ENCODE data around the gene COMMD7.
"Not testable (repeated sequence)": the region's sequence is repeated elsewhere in the genome, so short reads cannot be mapped to it uniquely, and the experiment has no call there.

COMMD7 gene

GRCh38 chr20:32767418-32768198 is 24.3 kb upstream of the COMMD7 start:
- no peak for DNase-seq (ENCODE audit: low read depth in 1 of 2, low spot score in 1 of 2)

DNA sequence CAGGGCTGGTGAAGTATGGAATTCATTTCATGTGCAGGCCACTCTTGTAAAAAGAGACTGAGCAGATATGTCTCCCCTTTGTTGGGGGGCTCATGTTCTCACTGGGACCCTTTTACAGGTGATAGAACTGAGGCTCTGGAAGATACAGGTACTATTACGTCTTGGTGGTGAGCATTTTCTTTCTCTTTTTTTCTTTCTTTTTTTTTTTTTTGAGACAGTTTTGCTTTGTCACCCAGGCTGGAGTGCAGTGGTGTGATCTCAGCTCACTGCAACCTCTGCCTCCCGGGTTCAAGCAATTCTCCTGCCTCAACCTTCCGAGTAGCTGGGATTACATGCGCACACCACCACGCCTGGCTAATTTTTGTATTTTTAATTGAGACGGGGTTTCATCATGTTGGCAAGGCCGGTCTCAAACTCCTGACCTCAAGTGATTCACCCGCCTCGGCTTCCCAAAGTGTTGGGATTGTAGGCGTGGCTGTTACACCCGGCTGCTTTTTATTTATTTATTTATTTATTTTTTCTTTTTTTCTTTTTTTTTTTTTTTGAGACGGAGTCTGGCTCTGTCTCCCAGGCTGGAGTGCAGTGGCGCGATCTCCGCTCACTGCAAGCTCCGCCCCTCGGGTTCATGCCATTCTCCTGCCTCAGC is 22.1 kb upstream of the COMMD7 start:
- DNase-seq (ENCODE audit: low read depth in 1 of 2, low spot score in 1 of 2): not testable (repeated sequence)

- no peak for DNase-seq (ENCODE audit: low read depth in 1 of 2, low spot score in 1 of 2)
Measured at GRCh38 chr20:32764005-32764960, 21.0 kb upstream of the COMMD7 start.

DNA sequence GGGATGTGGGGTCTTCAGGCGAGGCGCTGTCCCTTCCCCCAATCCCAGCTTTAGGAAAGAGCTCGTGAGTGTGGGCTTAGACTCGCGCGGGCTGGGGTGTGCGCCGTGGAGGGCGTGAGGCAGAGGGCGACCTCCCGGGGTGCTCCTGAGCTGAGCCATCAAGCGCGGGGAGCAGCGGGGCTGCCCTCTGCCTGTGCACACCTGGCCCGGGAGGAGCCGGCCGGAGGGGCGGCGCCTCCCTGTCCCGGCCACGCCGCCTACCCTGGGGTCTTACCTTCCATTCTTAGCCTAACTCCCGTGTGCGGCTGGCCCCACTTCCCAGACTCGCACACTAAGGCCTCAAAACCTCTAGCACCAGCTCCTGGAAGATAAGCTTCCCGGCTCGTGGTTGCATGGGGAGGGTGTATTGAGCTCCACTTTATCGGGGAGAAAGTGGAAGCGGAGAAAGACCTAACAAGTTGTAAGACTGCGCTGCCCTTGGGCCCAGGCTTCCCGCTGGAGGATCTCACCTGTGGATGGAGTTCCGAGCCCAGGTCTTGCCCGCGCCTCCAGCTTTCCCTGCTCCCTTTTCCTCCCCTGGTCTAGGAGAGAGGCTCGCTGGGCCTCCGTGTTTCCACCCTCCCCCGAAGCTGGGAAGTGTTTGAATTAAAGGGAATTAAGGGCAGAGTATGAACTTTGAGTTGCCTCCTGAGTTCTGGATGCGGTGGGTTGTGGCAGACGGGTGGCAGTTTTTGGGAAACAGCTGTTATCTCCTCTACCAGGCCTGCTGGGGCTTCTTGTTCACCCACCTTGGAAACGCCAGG is 20.1 kb upstream of the COMMD7 start:
- no peak for DNase-seq (ENCODE audit: low read depth in 1 of 2, low spot score in 1 of 2)

- DNase-seq (ENCODE audit: low read depth in 1 of 2, low spot score in 1 of 2): no peak
Measured at GRCh38 chr20:32762754-32763201, 19.5 kb upstream of the COMMD7 start.

DNA sequence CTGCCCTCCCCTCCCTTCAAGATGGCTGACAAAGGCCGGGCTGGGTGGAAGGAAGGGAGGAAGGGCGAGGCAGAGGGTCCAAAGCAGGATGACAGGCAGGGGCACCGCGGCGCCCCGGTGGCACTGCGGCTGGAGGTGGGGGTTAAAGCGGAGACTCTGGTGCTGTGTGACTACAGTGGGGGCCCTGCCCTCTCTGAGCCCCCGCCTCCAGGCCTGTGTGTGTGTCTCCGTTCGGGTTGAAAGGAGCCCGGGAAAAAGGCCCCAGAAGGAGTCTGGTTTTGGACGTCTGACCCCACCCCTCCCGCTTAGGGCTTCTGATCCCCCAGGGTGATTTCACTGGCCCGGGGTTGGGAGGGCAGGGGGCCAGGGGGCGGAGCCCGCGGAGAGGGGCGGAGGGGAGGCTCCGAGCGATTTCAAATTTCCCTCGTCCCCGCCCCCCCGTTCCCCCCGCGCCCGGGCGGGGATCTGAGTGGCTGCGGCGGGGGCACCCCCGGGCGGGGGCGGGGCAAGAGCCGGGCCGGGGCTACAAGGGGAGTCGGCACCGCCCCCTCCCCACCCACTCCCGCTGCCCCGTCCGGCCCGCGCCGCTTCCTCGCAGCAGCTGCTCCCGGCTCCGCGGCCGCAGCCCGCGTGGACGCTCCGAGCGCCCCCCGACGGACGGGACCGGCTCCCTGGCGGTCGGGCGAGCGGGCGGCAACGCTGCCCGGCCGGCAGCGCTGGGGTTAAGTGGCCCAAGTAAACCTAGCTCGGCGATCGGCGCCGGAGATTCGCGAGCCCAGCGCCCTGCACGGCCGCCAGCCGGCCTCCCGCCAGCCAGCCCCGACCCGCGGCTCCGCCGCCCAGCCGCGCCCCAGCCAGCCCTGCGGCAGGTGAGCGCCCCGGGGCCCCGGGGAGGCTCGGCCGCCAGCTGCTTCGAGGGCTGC is 18.8 kb upstream of the COMMD7 start, which contains the start of gene DNMT3B:
DNMT3B (plus strand) TSS at position 555 of the 923 bp plus-strand sequence. CDS start 17,939 bp downstream, outside the sequence.
- peak; percentile 41 to 55 for DNase-seq (ENCODE audit: low read depth in 1 of 2, low spot score in 1 of 2)

GRCh38 chr20:32761417-32761830 is 18.2 kb upstream of the COMMD7 start:
- no peak for DNase-seq (ENCODE audit: low read depth in 1 of 2, low spot score in 1 of 2)

- no peak for DNase-seq (ENCODE audit: low read depth in 1 of 2, low spot score in 1 of 2)
Measured at GRCh38 chr20:32756156-32756555, 12.9 kb upstream of the COMMD7 start.

GRCh38 chr20:32753731-32754130 is 10.5 kb upstream of the COMMD7 start:
- no peak for DNase-seq (ENCODE audit: low read depth in 1 of 2, low spot score in 1 of 2)

GRCh38 chr20:32752458-32753250 is 9.4 kb upstream of the COMMD7 start:
- no peak for DNase-seq (ENCODE audit: low read depth in 1 of 2, low spot score in 1 of 2)

DNA sequence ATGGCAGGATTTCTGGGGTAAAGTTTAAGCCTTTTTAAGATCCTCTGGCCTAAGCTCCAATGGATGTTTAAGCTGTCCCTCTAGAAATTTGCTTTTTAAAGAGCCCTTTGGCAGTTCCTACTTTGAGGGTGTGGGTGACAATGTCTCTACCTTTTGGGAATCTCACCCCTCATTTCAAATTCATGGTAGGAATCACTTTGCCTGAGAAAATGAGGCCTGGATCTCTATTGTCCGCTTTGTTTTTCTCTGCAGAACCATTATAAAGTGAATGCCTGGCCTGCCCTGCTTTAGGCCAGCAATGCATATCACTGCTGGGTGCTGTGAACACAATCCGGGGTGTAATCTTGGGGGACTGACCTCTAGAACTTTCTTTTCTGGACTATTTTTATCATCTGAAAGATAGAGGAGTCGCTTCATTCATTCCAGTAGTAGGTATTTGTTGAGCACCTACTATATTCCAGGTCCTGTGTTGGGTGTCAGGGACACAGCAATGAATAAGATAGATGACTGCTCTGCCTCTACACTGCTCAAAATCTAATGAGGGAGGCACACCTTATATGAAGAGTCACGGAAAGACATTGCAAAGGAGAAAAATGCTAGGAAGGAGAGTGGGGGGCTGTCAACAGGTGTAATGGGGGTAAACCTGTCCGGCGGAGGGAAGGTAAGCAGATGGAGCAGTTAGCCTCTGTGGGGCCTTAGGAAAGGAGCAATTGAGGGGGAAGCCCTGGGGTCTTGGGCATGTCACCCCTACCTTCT is 8.6 kb upstream of the COMMD7 start:
- DNase-seq (ENCODE audit: low read depth in 1 of 2, low spot score in 1 of 2): no peak

DNA sequence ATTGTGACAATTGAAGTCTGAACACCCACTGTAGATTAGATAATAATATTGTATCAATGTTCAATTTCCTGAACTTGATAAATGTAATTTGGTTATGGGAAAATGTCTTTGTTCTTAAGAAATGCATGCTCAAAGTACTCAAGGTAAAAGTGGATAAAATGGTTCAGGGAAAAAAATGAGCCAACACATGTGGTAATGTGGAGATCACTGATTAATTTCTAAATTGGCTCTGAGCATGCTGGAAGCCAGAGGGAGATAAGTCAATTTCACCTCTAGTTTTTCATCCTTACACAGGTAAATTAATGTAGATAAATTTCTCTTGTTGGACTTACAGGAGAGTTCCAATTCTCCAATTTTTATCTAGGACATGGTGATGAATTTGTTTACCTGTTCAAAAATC is 8.0 kb upstream of the COMMD7 start:
- no peak for DNase-seq (ENCODE audit: low read depth in 1 of 2, low spot score in 1 of 2)

DNA sequence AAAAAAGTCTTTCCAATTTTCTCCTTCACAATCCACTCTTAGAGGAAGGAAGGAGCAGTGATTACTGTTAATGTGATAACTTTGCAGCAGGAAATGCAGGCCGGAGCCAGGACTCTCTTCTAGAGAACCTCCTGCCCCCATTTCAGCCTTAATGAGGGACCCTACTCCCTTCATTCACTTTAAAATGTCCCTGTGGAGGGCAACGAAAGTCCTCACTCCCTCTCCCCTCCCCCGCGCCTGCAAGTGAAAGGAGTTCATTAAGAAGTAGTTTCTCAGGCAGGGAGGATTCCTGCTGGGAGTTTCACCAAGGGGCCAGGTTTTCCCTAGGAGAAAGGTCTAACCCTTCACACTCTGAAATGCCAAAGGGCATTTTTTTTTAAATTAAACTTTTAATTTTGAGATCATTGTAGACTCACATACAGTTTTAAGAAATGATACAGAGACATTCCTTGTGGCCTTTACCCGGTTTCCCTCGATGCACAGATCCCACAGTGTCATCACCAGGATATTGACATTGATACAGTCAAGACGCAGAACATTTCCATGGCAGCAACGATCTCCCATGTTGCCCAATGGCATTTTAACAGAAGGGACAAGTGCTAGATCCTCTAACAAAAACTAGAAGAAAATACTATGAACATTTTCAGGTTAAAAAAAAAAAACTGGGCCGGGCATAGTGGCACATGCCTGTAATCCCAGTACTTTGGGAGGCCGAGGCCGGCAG is 6.8 kb upstream of the COMMD7 start:
- no peak for DNase-seq (ENCODE audit: low read depth in 1 of 2, low spot score in 1 of 2)

DNA sequence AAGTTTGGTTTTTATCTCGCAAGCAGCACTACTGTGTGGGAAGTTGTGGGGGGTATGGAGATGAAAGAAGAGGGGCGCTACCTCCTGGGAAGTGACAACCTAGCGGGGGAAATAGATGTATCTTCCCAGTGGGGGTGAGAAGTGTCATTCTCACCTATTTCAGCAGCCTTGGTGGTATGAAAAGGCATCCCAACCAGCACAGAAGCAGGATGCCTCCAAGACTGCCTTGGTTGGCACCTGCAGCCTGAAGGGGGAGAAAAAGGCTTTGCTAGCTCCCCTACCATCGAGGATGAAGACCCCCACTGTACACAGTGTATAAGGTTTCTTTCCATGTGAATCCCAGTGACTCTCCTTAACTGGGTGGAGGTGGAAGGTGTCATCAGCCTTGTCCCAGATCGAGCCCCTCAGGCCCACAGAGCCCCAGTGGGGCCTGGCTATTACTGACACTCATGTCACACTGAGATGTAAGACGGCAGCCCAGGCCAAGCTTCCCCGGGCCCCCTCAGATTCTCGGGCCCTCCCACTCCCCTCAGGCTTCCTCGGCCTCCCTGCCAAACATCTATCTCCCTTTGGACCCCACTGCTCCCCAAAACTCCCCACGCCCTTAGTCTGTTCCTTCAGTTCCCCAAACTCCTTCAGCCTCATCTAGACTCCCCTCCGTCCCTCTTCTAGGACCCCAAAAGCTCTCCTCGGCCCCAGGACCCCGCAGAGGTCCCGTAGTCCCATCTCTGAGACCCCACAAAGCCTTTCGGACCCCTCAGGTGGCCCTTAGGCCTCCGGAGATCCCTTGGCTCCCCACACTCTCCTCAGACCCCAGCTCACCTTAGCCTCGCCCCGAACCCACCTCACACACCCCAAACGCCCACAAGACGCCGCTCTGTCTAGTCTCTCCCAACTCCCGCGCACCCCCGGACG is 688 bp downstream of the COMMD7 start:
- DNase-seq (ENCODE audit: low read depth in 1 of 2, low spot score in 1 of 2): no peak

- DNase-seq (ENCODE audit: low read depth in 1 of 2, low spot score in 1 of 2): no peak
Measured at GRCh38 chr20:32741151-32741550, 2.1 kb downstream of the COMMD7 start.
